Heart left ventricle (tissue), 16 donors: ENCODE results near the gene VAPA. TPM values are rescaled to one million over a fixed set of nuclear protein-coding genes. Genes with fewer than 3 reads are reported as not detected.

Experiments
- ATAC-seq, 4 donors: fragments of 200-7000 bp; cut with Tn5 transposase; one replicate each; pipeline ENCODE4 v1.9.1; 2020 to 2022; ENCODE audit warnings: moderate library complexity in 4 of 4, mild to moderate bottlenecking in 3 of 4, moderate number of reproducible peaks in 1 of 4
- DNase-seq, 5 donors: peaks; one replicate each; pipeline ENCODE4 v3.0.0-alpha.2; 2020
- H3K27ac ChIP-seq, 12 donors: fragments of 200-600 bp; sonication (generic) in 4 of 12; one replicate each; pipeline versions ENCODE4 v1.5.0 to v1.8.0; 2016 to 2022; ENCODE audit warnings: mild to moderate bottlenecking in 2 of 12
- H3K27me3 ChIP-seq, 9 donors: fragments of 200-600 bp; sonication (generic) in 2 of 9; one replicate each; pipeline versions ENCODE4 v1.5.1 to v1.8.0; 2016 to 2022; ENCODE audit warnings: mild to moderate bottlenecking in 3 of 9
- H3K36me3 ChIP-seq, 9 donors: fragments of 200-600 bp; sonication (generic) in 2 of 9; one replicate each; pipeline versions ENCODE4 v1.5.0 to v1.8.0; 2018 to 2022; ENCODE audit warnings: mild to moderate bottlenecking in 2 of 9
- H3K4me1 ChIP-seq, 12 donors: fragments of 200-600 bp; sonication (generic) in 4 of 12; one replicate each; pipeline versions ENCODE4 v1.5.0 to v1.8.0; 2016 to 2022; ENCODE audit warnings: mild to moderate bottlenecking in 3 of 12
- H3K4me3 ChIP-seq, 12 donors: fragments of 200-600 bp; sonication (generic) in 4 of 12; one replicate each; pipeline versions ENCODE4 v1.5.0 to v1.8.0; 2017 to 2022; ENCODE audit warnings: mild to moderate bottlenecking in 9 of 12, moderate library complexity in 4 of 12
- H3K9me3 ChIP-seq, 12 donors: fragments of 200-600 bp; sonication (generic) in 4 of 12; one replicate each; pipeline versions ENCODE4 v1.5.0 to v1.8.0; 2016 to 2022; ENCODE audit warnings: mild to moderate bottlenecking in 1 of 12
- CTCF ChIP-seq, 12 donors: fragments of 200-600 bp; sonication (generic) in 4 of 12; IDR thresholded peaks; one replicate each; pipeline versions ENCODE4 v1.5.0 to v1.8.0; 2018 to 2022; ENCODE audit warnings: antibody characterized with exemption in 12 of 12, mild to moderate bottlenecking in 5 of 12
- POLR2A ChIP-seq, 2 donors: fragments of 450-650 bp; IDR thresholded peaks; one replicate each; pipeline ENCODE4 v1.6.1; 2017; ENCODE audit warnings: antibody characterized with exemption in 2 of 2, mild to moderate bottlenecking in 2 of 2, moderate library complexity in 2 of 2
- WGBS, 4 donors: extraction: QIAGEN DNeasy Blood & Tissue Kit in 2 of 4; methylation state at CpG; one replicate each; pipeline versions ENCODE4 v1.1.5 to v1.1.7; 2013 to 2018; 5-methylcytosine and 5-hydroxymethylcytosine counted together
- intact Hi-C, 10 donors: fragments of 100-400 bp; cut with DNase I; formaldehyde crosslinking; loops; one replicate each; pipeline versions ENCODE4 v1.11.1 to v1.14.2; 2022
- polyA plus RNA-seq, 2 donors: library from polyadenylated mRNA; stranded (reverse); fragments of 200-250 nt; gene quantifications; one replicate each; pipeline ENCODE4 v1.2.3, GENCODE V29; 2013
- total RNA-seq, 9 donors: library from RNA; depleted of rRNA in 2 of 9; stranded (reverse); fragments of >200 nt in 2 of 9; fragmentation: NEBNext Ultra II Directional in 3 of 9; extraction: Animal tissue kit (Norgen Biotek cat#: 25700) in 3 of 9; gene quantifications; one replicate each; pipeline versions ENCODE4 v1.1.0 to v1.2.4, GENCODE V29; 2016 to 2023
- donor health status: ischemic (EF 13 %, LVEDD 7.1; RV severe dilation, severe dysfunction).
- donor health status: healthy with polysubstance abuse.
- donor health status: DM: no; HTN: yes; CAD: no.
- donor health status: DM: no; HTN: no; CAD: no.
- donor health status: ischemic (EF 25% LVEDD 6.9; RV normal size, moderate dysfunction).
- donor health status: ischemic (EF 25% LVEDD 5.7; RV mildly dilated, moderate dysfunction).
- donor health status: healthy.
- donor health status: DM: yes; HTN: yes; CAD: no.
- donor health status: ischemic (EF 35%, LVEDD 5.7; RV mildly dilated, moderate dysfunction).
- donor health status: nonischemic (EF 11% LVEDD 7.7; RV severe dilation, severe dysfunction).
- donor health status: DM: yes; HTN: yes; CAD: no.
- donor health status: PGD.
- donor health status: ischemic (EF 29% LVEDD 5.4; RV normal size, mild dysfunction).
- donor health status: nonischemic (EF 23%, LVEDD 6.1; RV moderate dilation, normal function).

Gene VAPA
- total and polyA plus RNA-seq, 11 donors, result 107 to 289 (median 201) TPM

GRCh38 chr18:9925369-9925768 is 11.6 kb downstream of the VAPA start:
- H3K27ac ChIP-seq, result peak overlapping the region in 7 of 12 donors; percentile 2 to 51 (median 18)
- intact Hi-C loops, result loop anchor here in 3 of 10 donors (10.0 kb wide), 3 partner anchors 101 to 311 kb away; partner anchors contain the start of gene PPP4R1 (in 1 of the 3)
- TF ChIP-seq POLR2A (IDR thresholded peaks at IDR 0.05) (no peak), CTCF (IDR thresholded peaks at IDR 0.05) (no peak)
- no peaks in the 10 kb centered on the region for H3K27me3 ChIP-seq
- H3K36me3 ChIP-seq, result no peaks in the 10 kb centered on the region
- ATAC-seq (peak in 2 of 4 donors; percentile 31 to 55), DNase-seq (no peak)
- H3K4me1 ChIP-seq, result peaks cover 3 to 99% (median 87%) of the 10 kb centered on the region in 12 donors
- no peak overlapping the region for H3K4me3 ChIP-seq
- 24 to 36% (median 31%) methylated on average over 1 of the region's 1 CpG for WGBS, 4 donors
- no peaks in the 10 kb centered on the region for H3K9me3 ChIP-seq

- DNase-seq, result no peak
- Histone ChIP-seq H3K9me3 (no peaks in the 10 kb centered on the region), H3K4me3 (no peak overlapping the region), H3K27ac (peak overlapping the region in 7 of 12 donors; percentile 2 to 51 (median 15)), H3K36me3 (no peaks in the 10 kb centered on the region), H3K27me3 (no peaks in the 10 kb centered on the region), H3K4me1 (peaks cover 3 to 99% (median 87%) of the 10 kb centered on the region in 12 donors)
- intact Hi-C loops, result loop anchor here in 3 of 10 donors (10.0 kb wide), 3 partner anchors 101 to 311 kb away; partner anchors contain the start of gene PPP4R1 (in 1 of the 3)
- 79 to 84% (median 81%) methylated on average over 4 of the region's 4 CpGs for WGBS, 4 donors
- no peak for ATAC-seq
- TF ChIP-seq CTCF (IDR thresholded peaks at IDR 0.05), result no peak
These were observed 12.0 kb downstream of the VAPA start for GRCh38 chr18:9925795-9926194.

DNA sequence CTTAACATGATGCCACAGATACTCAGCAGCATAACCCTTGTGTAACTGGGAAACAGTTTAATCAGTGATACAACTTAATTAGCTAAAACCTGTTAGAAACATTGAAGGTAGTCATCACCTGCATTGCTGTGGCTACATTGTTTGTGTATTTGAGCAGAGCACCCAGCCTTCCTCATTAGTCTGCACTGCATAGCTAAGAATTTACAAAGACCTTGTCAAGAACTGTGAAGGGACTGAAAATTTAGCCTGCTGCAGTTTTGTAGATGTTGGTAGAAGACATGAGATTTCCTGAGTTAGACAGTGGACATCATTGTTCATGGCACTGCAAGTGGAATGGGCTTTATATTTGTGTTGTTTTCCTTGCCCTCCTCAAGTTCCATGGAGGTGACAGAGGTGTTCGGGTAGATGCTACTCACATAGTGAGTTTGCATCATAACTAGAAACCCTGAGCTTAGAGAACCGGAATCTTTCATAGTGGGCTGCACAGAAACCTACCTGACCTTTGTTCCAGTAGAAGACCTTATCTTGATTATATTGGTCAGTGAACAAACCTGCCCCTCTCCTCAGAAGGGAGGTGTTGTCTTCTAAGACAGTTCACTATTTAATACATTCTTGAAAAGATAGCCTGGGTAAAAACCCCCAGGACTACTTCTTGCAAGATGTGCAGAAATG is 12.5 kb downstream of the VAPA start:
- H3K4me1 ChIP-seq, result peaks cover 0 to 98% (median 88%) of the 10 kb centered on the region in 12 donors
- H3K36me3 ChIP-seq, result no peaks in the 10 kb centered on the region
- H3K4me3 ChIP-seq, result no peak overlapping the region
- ATAC-seq (no peak), DNase-seq (no peak)
- H3K27ac ChIP-seq, result peak overlapping the region in 4 of 12 donors; percentile 2 to 51 (median 10)
- TF ChIP-seq CTCF (IDR thresholded peaks at IDR 0.05) (no peak), POLR2A (IDR thresholded peaks at IDR 0.05) (no peak)
- intact Hi-C loops, result loop anchor here in 3 of 10 donors (10.0 kb wide), 3 partner anchors 102 to 312 kb away; partner anchors contain the start of gene PPP4R1 (in 1 of the 3)
- WGBS, 4 donors, result 88 to 94% (median 92%) methylated on average over 2 of the region's 2 CpGs
- H3K9me3 ChIP-seq, result no peaks in the 10 kb centered on the region
- H3K27me3 ChIP-seq, result no peaks in the 10 kb centered on the region

GRCh38 chr18:9926977-9927376 is 13.2 kb downstream of the VAPA start:
- intact Hi-C loops, result loop anchor here in 3 of 10 donors (10.0 kb wide), 3 partner anchors 102 to 312 kb away; partner anchors contain the start of gene PPP4R1 (in 1 of the 3)
- Histone ChIP-seq H3K36me3 (peaks cover 0 to 4% (median 0%) of the 10 kb centered on the region in 9 donors), H3K27ac (peak overlapping the region in 1 of 12 donors; percentile 2), H3K27me3 (no peaks in the 10 kb centered on the region), H3K4me3 (no peak overlapping the region), H3K9me3 (no peaks in the 10 kb centered on the region), H3K4me1 (peaks cover 0 to 100% (median 90%) of the 10 kb centered on the region in 12 donors)
- DNase-seq (no peak), ATAC-seq (no peak)
- WGBS, 4 donors, result 25 to 38% (median 26%) methylated on average over 1 of the region's 1 CpG
- TF ChIP-seq POLR2A (IDR thresholded peaks at IDR 0.05) (no peak), CTCF (IDR thresholded peaks at IDR 0.05) (no peak)
